ENCODE results near the gene STATH.

GRCh38 chr4:69986663-69987062, 9.1 kb upstream of the STATH start:
- TF ChIP-seq CTCF (IDR thresholded peaks at IDR 0.05; ENCODE audit: borderline replicate concordance, extremely low read depth, low read length, poor library complexity, severe bottlenecking) (no peak), EZH2 (IDR thresholded peaks at IDR 0.05; ENCODE audit: borderline replicate concordance, low read depth, low read length, severe bottlenecking) (no peak)
